ENCODE results near the gene PMEPA1.

PMEPA1 gene

DNA sequence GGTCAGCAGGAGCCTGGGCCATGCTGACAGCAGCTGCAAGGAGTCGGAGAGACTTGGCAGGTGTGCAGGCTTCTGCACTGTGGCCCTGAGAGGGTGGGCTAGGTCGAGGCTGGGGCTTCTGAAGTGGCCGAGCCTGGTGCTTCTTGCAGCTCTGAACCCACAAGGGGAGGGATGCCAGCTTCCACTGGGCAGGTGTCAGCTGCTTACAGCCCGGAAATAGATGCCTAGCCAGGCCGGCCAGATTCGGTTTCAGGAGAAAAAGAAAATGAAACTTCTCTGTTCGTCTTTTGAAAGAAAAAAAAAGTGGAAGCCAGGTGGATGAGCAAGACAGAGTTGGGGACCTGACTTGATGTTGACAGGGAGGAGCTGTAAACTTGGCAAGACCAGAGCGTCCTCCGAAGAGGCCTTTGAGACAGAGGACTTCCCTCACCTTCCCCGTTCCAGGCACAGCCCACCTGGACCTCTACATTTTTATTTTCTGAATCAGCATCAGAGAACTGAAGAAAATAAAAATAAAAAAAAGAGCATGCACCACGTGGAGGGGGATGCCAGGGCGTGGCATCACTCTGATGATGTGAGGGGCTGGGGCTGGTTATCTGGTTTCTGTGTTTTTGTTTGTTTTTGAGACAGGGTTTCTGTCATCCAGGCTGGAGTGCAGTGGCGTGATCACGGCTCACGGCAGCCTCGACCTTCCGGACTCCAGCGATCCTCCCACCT, 89.4 kb downstream of the PMEPA1 start, which contains the start of gene ZBP1:
TSS of gene ZBP1 (minus strand) at position 153 of the 717 bp plus-strand sequence. CDS start at position 22, 131 bp downstream.
- peak; percentile 75 for DNase-seq

- peak; percentile 77 for DNase-seq
Observed at GRCh38 chr20:57619051-57619831, 90.6 kb downstream of the PMEPA1 start.

GRCh38 chr20:57618764-57619050, 91.1 kb downstream of the PMEPA1 start:
- no peak for DNase-seq

DNA sequence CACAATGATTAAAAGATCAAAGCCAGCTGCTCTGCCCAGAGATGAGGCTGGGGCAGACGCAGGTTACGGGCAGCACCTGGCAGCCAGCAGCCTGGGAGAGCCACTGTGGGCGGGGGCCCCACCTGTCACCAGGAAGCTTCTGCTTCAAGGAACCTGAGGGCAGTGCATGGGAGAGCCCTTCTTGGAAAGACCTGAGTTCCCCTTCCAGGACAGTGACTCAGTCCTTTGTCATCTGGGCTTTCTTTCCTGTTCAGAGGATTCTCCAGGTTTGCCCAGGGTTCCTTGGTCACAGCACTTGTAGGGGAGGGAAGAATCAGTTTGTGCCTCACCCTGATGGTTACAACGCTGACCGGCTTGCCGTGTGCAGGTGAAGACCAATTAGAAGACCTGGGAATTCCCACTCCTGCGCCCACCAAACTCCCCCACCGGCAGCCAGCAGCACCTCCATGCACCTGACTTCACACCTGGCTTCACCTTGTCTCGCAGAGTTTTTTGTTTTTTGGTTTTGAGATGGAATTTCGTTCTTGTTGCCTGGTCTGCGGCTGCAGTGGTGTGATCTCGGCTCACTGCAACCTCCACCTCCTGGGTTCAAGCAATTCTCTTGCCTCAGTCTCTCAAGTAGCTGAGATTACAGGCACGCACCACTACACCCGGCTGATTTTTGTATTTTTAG, 91.6 kb downstream of the PMEPA1 start:
- peak; percentile 69 for DNase-seq

- DNase-seq: peak; percentile 28
Observed at GRCh38 chr20:57617079-57617795, 92.6 kb downstream of the PMEPA1 start.

DNA sequence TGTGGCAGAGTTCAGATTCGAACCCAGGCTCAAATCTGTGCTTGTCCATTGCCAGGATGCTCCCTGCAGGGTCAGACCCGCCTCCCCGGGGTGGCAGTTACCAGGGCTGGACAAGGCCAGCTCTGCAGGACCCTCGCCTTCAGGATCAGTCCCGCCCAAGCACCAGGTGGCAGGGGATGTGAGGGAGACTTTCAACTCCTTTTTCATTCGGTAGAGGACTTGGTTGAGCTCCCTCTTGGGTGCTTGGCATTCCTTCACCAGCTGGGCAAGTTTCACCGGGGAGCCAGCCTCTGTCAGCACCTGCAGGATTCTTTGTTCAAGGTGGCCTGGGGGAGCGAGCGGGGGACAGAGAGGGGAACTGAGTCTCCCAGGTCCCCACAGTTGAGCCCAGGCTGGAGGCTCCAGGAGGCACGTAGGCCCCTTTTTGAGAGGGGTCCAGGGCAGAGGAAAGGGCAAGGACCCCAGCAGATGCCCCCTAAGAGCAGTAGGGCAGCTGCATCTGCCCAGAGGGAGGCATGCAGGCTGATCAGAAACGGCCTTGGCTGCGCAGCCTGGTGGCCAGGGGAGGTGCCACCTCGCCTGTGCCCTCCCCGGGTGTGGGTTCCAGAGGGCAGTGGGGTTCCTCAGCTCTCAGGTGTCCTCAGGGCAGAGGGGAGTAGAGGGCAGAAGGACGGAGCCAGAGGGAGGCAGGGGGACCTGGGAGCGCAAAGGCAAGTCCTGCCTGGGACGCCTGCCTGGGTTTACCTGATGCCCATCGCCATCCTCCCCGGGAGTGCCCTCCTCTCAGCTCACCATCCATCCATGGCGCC, 93.5 kb downstream of the PMEPA1 start:
- DNase-seq: no peak

- no peak for DNase-seq
Observed at GRCh38 chr20:57615445-57615811, 94.4 kb downstream of the PMEPA1 start.

GRCh38 chr20:57614490-57615444, 95.0 kb downstream of the PMEPA1 start:
- DNase-seq: no peak

DNA sequence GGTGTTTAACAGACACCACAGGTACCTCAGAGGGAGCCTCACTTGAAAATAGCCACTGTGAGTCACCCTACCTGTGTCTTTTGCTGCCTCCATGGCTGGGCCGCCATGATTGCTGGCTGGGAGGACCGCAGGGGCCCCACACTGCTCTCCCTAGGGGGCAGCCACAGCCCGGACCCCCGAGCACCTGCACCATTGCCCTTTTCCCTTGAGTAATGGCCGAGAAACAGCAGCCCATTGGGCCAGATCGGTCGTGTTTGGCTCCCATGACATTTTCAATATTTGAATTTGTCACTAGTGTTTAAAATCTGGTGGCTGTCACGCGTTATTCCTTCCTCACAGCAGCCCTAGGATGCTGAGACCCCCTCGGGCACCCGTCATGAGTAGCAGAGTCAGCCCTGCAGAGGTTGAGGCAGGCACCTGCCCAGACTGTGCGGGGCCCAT, 96.3 kb downstream of the PMEPA1 start:
- no peak for DNase-seq

- no peak for DNase-seq
Observed at GRCh38 chr20:57612916-57613315, 96.9 kb downstream of the PMEPA1 start.

GRCh38 chr20:57612436-57612835, 97.4 kb downstream of the PMEPA1 start:
- DNase-seq: no peak

DNA sequence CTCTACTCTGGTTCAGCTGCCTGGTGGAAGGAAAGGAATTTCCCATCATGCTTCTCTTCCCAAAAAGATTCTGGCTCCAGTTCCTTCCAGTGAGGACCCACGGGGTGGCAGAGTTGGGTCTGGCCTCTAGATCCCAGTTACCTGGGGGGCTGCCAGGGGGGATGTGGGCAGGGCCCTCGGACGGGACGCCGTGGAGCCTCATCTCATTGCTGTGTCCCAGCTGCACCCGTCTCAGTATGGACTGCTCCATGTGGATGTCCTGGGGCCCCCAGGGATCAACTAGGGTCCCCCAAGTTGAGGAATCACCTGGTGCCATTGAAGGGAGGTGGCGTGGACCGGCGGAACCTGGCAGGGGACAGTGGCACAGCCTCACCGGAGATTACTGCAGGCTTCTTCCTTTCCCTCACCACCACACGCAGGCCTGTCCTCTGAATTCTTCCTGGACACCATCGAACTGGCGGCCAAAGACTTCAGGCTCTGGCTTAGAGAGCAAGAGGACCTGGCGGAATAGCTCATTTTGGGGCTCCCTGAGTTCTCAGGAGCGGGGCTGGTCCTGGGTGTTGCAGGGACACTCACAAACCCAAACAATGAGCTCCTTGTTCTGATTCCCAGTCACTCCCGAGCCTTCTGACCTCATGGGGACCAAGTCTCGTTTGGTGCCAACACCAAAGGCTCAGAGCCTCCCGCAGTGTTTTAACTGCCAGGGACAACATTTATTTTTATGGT, 98.1 kb downstream of the PMEPA1 start:
- DNase-seq: no peak

GRCh38 chr20:57610261-57610952, 99.4 kb downstream of the PMEPA1 start:
- DNase-seq: no peak

DNA sequence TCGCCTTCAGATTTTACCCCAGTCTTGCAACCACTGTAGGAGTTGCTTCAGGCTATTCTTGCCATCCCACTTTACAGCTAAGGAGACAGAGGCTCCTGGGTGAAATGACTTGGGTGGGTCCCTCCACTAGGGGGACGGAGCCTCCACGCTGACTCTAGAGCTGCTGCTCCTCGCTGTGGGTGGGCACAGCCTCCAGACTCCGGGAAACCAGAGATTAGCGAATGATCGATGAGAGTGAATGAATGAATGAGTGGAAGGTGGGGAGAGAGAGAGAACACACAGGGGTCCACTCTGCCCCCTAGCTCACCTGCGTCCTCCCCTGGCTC, 100.0 kb downstream of the PMEPA1 start:
- DNase-seq: no peak

DNA sequence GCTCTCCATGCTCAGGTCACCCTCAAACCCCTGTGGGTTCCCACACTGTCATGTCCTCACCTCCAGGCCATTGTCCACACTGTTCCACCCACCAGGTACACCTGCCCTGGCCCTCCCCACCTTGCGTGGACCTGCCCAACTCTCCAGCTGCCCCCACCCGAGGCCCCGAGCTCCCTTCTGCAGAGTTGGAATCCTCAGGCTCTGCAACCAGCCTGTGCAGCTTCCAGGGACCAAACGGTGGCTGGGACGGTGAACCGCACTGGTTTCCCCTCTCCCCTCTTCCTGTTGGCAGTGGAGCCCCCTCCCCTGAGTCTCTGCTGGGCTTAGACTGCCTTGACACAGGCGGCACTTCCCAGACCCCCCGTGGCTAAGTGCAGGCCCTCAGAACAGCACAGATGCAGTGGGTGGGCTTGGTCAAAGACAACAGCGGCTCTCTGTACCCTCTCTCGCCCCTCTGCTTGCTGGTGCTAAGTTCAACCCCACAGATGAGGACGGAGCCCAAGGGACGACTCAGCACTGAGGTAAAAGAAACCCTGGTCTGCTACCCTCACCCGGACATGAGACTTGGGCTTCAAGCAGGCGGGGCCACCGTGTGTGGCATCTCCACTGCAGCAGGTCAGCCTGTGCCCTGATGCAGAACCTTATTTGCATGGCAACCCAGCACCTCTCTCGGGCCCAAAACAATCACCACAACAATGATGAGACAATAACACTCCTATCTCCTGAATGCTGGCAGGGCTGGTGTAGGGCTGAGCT, 100.6 kb downstream of the PMEPA1 start:
- DNase-seq: no peak

GRCh38 chr20:57608516-57608915, 101.3 kb downstream of the PMEPA1 start:
- DNase-seq: no peak

DNA sequence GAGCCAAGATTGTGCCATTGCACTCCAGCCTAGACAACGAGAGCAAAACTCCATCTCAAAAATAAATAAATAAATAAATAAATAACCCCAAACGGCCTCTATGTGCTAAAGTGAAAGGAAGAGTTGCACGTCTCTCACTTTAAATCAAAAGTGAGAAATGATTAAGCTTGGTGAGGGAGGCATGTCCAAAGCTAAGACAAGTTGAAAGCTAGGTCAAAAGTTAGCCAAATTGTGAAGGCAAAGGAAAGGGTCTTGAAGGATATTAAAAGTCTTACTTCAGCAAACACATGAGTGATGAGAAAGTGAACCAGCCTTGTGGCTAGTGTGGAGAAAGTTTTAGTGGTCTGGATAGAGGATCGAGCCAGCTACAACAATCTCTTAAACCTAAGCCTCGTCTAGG, 103.9 kb downstream of the PMEPA1 start:
- no peak for DNase-seq

DNA sequence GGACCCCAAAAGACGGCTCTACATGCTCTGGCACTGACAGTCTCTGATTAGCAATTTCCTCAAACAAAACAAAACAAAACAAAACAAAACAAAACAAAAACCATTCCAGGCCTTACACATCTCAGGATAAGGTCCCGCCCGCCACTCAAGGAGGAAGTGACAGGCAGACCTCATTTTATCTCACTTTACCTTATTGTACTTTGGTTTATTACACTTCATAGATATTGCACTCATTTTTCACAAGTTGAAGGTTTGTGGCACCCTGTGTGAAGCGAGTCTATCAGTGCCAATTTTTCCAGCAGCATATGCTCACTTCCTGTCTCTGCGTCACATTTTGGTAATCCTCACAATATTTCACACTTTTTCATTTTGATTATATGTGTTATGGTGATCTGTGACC, 104.8 kb downstream of the PMEPA1 start:
- DNase-seq: no peak

DNA sequence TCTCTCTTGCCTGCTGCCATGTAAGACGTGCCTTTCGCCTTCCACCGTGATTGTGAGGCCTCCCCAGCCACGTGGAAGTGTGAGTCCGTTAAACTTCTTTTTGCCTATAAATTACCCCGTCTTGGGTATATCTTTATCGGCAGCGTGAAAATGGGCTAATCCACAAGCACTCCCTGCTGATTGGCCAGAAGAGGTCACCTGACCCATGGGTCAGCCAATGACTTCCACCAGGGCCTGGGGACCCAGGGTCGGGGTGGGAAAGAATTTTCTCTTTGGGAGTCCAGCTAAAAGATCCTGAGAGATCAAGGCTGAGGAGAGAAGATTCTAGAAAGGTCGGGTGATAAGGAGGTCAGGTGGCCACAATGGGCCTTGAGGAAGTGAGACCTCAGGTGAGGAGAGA, 106.7 kb downstream of the PMEPA1 start:
- DNase-seq: no peak

All from DMS79 treated with DMSO at 0.1 percent for 48 hours (cell line).